ENCODE data around the gene HCFC1. TPM values are rescaled to one million over a fixed set of nuclear protein-coding genes. Genes with fewer than 3 reads are reported as not detected.

HCFC1 gene
- total RNA-seq, 1 donor from 2014 or later = 25.2 TPM

GRCh38 chrX:153902385-153902784, 69.2 kb downstream of the HCFC1 start:
- no peak for DNase-seq

GRCh38 chrX:153901753-153902140, 69.9 kb downstream of the HCFC1 start:
- no peak for DNase-seq

GRCh38 chrX:153900831-153901752, 70.5 kb downstream of the HCFC1 start:
- DNase-seq = peak; percentile 75

- no peak for DNase-seq
Measured at GRCh38 chrX:153897899-153898298, 73.7 kb downstream of the HCFC1 start.

Small RNA genes within 50 kb of the gene (small RNA-seq; reads per million reads assigned to genes)
- not detected for gene MIR3202-1 (ENCODE audit: low replicate concordance)

Other genes with a start within 250 kb of the HCFC1 start
- 84.2 TPM for gene BCAP31, start 247.4 kb downstream of the HCFC1 start, total RNA-seq
- 12.0 TPM for gene ABCD1, start 247.0 kb downstream of the HCFC1 start, total RNA-seq
- 6.8 TPM for gene PLXNB3, start 207.6 kb downstream of the HCFC1 start, total RNA-seq
- 81.4 TPM for gene SRPK3, start 190.8 kb downstream of the HCFC1 start, total RNA-seq
- 61.1 TPM for gene IDH3G, start 177.4 kb downstream of the HCFC1 start, total RNA-seq
- gene SSR4, start 177.2 kb downstream of the HCFC1 start, total RNA-seq = 46.4 TPM
- gene PDZD4, start 141.3 kb downstream of the HCFC1 start, total RNA-seq = 4.1 TPM
- 17.5 TPM for gene L1CAM, start 85.6 kb downstream of the HCFC1 start, total RNA-seq
- 1.7 TPM for gene AVPR2, start 67.1 kb downstream of the HCFC1 start, total RNA-seq
- gene ARHGAP4, start 45.6 kb downstream of the HCFC1 start, total RNA-seq = 19.6 TPM
- 47.8 TPM for gene NAA10, start 36.8 kb downstream of the HCFC1 start, total RNA-seq
- gene RENBP, start 27.2 kb downstream of the HCFC1 start, total RNA-seq = 5.2 TPM
- 9.4 TPM for gene TMEM187, start 936 bp upstream of the HCFC1 start, total RNA-seq
- 20.4 TPM for gene IRAK1, start 48.1 kb upstream of the HCFC1 start, total RNA-seq
- 37.5 TPM for gene MECP2, start 125.9 kb upstream of the HCFC1 start, total RNA-seq
- not detected for gene OPN1LW, start 172.4 kb upstream of the HCFC1 start, total RNA-seq
- not detected for gene OPN1MW, start 210.8 kb upstream of the HCFC1 start, total RNA-seq
- gene OPN1MW2, start 247.9 kb upstream of the HCFC1 start, total RNA-seq = not detected

All from tongue (tissue), 3 donors.